Measurements from ENCODE around the gene EIF3D.
"Not testable (repeated sequence)": the region's sequence is repeated elsewhere in the genome, so short reads cannot be mapped to it uniquely, and the experiment has no call there.

Gene EIF3D

GRCh38 chr22:36546932-36547331 is 18.0 kb upstream of the EIF3D start:
- DNase-seq = no peak

- peak in 1 of 4 experiments; percentile 8 for DNase-seq
Observed at GRCh38 chr22:36546092-36546804, 17.3 kb upstream of the EIF3D start.

GRCh38 chr22:36544107-36544620 is 15.2 kb upstream of the EIF3D start:
- no peak for DNase-seq

- peak in 1 of 4 experiments; percentile 32 for DNase-seq
Observed at GRCh38 chr22:36541831-36542411, 13.0 kb upstream of the EIF3D start.

GRCh38 chr22:36540867-36541642 is 12.1 kb upstream of the EIF3D start:
- no peak for DNase-seq

- no peak for DNase-seq
Observed at GRCh38 chr22:36538529-36538928, 9.6 kb upstream of the EIF3D start.

- DNase-seq = no peak
Observed at GRCh38 chr22:36536717-36537116, 7.8 kb upstream of the EIF3D start.

GRCh38 chr22:36533320-36533719 is 4.4 kb upstream of the EIF3D start:
- not testable (repeated sequence) for DNase-seq

GRCh38 chr22:36532466-36532865 is 3.5 kb upstream of the EIF3D start:
- no peak for DNase-seq

GRCh38 chr22:36528341-36528740 is 625 bp downstream of the EIF3D start:
- no peak for DNase-seq

GRCh38 chr22:36522662-36523061 is 6.3 kb downstream of the EIF3D start:
- no peak for DNase-seq

- DNase-seq = no peak
Observed at GRCh38 chr22:36520423-36520822, 8.5 kb downstream of the EIF3D start.

- DNase-seq = not testable (repeated sequence)
Observed at GRCh38 chr22:36519906-36520305, 9.1 kb downstream of the EIF3D start.

GRCh38 chr22:36514766-36515165 is 14.2 kb downstream of the EIF3D start:
- DNase-seq = no peak

GRCh38 chr22:36512991-36513390 is 16.0 kb downstream of the EIF3D start:
- DNase-seq = no peak

- DNase-seq = no peak
Observed at GRCh38 chr22:36512333-36512732, 16.6 kb downstream of the EIF3D start.

- peak in 1 of 4 experiments; percentile 27 for DNase-seq
Observed at GRCh38 chr22:36510966-36511881, 17.7 kb downstream of the EIF3D start.

- DNase-seq = no peak
Observed at GRCh38 chr22:36510384-36510783, 18.6 kb downstream of the EIF3D start.

GRCh38 chr22:36507518-36508010 is 21.4 kb downstream of the EIF3D start:
- DNase-seq = no peak

- peak; percentile 71 to 89 (median 82) for DNase-seq
Observed at GRCh38 chr22:36506637-36507517, 22.1 kb downstream of the EIF3D start, which contains the start of gene FOXRED2. FOXRED2 (minus strand) TSS chr22:36507040; CDS start chr22:36506422, 618 bp downstream.

- no peak for DNase-seq
Observed at GRCh38 chr22:36505998-36506635, 22.8 kb downstream of the EIF3D start.

Data from activated CD4-positive, CD25-positive, alpha-beta regulatory T cell (primary cell).